Measurements from ENCODE around the gene SMIM33. TPM values are rescaled to one million over a fixed set of nuclear protein-coding genes. Genes with fewer than 3 reads are reported as not detected.
A peak's percentile ranks its signal among the peaks of the same experiment; 100 is the strongest.

SMIM33 gene
- total and polyA plus RNA-seq, 2 of the 13 experiments (the other 11 are each of a cell fraction or from before 2014, with no cell fraction given) = not detected

DNA sequence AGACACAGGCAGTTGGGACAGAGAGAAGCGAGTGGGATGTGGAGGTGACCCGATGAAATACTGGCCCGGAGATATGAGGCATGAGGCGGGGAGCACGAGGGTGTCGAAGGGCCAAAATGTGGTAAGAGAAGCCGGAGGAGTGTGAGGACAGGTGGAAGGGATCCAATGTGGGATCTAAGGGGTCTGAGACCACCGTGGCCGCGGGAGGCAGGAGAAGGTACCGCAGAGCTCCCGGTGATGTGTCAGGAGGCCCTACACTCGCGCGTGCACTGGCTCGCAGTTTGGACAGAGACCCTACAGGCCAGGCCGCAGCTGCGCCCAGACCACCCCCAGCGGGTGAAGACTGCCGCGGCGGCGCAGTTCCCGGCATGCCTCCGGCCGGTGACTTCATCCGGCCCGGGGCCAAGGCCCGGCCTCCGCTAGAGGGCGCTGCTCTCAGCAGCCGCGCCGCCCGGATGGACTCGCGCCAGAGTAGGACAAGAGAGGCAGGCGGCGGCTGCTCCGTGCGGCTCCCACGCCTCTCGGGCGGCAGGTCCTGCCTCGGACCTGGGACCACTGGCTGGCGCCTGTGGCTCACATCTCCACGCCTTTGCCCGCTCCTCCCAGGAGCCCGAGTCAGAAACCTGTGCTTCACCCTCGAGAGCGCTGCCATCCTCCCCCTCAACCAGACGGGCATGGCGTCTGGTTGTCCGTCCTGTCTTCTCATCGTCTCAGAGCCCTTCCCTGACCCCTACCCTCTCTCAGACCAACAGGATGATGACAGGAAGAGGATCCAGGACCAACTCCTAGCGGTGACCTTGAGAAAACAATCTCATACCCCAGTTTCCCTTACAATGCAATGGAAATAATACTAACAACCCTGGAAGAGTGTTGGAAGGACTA lies 47.1 kb downstream of the SMIM33 start (continued):
- TF ChIP-seq ZNF800 (CRISPR knock-in tag; IDR thresholded peaks at IDR 0.05) = peak; percentile 80
- TF ChIP-seq ZNF44 (CRISPR knock-in tag; IDR thresholded peaks at IDR 0.05) = no peak
- TF ChIP-seq, protein P1, sequence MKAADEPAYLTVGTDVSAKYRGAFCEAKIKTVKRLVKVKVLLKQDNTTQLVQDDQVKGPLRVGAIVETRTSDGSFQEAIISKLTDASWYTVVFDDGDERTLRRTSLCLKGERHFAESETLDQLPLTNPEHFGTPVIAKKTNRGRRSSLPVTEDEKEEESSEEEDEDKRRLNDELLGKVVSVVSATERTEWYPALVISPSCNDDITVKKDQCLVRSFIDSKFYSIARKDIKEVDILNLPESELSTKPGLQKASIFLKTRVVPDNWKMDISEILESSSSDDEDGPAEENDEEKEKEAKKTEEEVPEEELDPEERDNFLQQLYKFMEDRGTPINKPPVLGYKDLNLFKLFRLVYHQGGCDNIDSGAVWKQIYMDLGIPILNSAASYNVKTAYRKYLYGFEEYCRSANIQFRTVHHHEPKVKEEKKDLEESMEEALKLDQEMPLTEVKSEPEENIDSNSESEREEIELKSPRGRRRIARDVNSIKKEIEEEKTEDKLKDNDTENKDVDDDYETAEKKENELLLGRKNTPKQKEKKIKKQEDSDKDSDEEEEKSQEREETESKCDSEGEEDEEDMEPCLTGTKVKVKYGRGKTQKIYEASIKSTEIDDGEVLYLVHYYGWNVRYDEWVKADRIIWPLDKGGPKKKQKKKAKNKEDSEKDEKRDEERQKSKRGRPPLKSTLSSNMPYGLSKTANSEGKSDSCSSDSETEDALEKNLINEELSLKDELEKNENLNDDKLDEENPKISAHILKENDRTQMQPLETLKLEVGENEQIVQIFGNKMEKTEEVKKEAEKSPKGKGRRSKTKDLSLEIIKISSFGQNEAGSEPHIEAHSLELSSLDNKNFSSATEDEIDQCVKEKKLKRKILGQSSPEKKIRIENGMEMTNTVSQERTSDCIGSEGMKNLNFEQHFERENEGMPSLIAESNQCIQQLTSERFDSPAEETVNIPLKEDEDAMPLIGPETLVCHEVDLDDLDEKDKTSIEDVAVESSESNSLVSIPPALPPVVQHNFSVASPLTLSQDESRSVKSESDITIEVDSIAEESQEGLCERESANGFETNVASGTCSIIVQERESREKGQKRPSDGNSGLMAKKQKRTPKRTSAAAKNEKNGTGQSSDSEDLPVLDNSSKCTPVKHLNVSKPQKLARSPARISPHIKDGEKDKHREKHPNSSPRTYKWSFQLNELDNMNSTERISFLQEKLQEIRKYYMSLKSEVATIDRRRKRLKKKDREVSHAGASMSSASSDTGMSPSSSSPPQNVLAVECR (CRISPR knock-in tag; IDR thresholded peaks at IDR 0.05; ENCODE audit: borderline replicate concordance) = peak; percentile 89
- TF ChIP-seq, protein P2, sequence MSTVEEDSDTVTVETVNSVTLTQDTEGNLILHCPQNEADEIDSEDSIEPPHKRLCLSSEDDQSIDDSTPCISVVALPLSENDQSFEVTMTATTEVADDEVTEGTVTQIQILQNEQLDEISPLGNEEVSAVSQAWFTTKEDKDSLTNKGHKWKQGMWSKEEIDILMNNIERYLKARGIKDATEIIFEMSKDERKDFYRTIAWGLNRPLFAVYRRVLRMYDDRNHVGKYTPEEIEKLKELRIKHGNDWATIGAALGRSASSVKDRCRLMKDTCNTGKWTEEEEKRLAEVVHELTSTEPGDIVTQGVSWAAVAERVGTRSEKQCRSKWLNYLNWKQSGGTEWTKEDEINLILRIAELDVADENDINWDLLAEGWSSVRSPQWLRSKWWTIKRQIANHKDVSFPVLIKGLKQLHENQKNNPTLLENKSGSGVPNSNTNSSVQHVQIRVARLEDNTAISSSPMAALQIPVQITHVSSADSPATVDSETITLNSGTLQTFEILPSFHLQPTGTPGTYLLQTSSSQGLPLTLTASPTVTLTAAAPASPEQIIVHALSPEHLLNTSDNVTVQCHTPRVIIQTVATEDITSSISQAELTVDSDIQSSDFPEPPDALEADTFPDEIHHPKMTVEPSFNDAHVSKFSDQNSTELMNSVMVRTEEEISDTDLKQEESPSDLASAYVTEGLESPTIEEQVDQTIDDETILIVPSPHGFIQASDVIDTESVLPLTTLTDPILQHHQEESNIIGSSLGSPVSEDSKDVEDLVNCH (CRISPR knock-in tag; IDR thresholded peaks at IDR 0.05) = no peak
- TF ChIP-seq, protein P3, sequence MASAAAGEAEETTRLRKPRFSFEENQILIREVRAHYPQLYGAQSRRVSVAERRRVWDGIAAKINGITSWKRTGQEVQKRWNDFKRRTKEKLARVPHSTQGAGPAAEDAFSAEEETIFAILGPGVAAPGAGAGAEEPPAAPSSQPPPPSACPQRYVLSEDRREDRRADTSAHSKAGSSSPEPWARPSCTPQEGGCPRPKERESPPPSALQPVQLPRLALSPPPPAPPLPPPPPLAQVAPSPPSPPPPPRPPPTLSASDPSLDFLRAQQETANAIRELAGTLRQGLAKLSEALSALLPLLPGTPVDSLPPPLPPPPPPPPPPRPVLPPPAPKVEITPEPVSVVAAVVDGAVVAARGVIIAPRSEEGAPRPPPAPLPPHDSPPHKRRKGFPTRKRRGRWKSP (CRISPR knock-in tag; IDR thresholded peaks at IDR 0.05) = peak; percentile 85
- peak; percentile 67; the same call in 1 of the 2 replicates for TF ChIP-seq MEIS2 (CRISPR knock-in tag; IDR thresholded peaks at IDR 0.05)
- peak; percentile 76; the same call in 1 of the 2 replicates for TF ChIP-seq CHCHD3 (CRISPR knock-in tag; IDR thresholded peaks at IDR 0.05)
- peak; percentile 12; the same call in 1 of the 2 replicates for TF ChIP-seq SRY (CRISPR knock-in tag; IDR thresholded peaks at IDR 0.05)
- peak in 1 of 2 experiments; percentile 78; a peak in 2 of 4 replicates for TF ChIP-seq ATF4 (CRISPR knock-in tag; IDR thresholded peaks at IDR 0.05)
- peak; percentile 97 for TF ChIP-seq ZSCAN31 (CRISPR knock-in tag; IDR thresholded peaks at IDR 0.05; ENCODE audit: low read depth)
- TF ChIP-seq, protein P4, sequence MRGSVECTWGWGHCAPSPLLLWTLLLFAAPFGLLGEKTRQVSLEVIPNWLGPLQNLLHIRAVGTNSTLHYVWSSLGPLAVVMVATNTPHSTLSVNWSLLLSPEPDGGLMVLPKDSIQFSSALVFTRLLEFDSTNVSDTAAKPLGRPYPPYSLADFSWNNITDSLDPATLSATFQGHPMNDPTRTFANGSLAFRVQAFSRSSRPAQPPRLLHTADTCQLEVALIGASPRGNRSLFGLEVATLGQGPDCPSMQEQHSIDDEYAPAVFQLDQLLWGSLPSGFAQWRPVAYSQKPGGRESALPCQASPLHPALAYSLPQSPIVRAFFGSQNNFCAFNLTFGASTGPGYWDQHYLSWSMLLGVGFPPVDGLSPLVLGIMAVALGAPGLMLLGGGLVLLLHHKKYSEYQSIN (CRISPR knock-in tag; IDR thresholded peaks at IDR 0.05; ENCODE audit: borderline replicate concordance) = peak; percentile 46; the same call in 1 of the 2 replicates
- TF ChIP-seq, protein P5, sequence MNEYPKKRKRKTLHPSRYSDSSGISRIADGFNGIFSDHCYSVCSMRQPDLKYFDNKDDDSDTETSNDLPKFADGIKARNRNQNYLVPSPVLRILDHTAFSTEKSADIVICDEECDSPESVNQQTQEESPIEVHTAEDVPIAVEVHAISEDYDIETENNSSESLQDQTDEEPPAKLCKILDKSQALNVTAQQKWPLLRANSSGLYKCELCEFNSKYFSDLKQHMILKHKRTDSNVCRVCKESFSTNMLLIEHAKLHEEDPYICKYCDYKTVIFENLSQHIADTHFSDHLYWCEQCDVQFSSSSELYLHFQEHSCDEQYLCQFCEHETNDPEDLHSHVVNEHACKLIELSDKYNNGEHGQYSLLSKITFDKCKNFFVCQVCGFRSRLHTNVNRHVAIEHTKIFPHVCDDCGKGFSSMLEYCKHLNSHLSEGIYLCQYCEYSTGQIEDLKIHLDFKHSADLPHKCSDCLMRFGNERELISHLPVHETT (CRISPR knock-in tag; conservative IDR thresholded peaks at IDR 0.05) = peak; percentile 71
- TF ChIP-seq YY1 (IDR thresholded peaks at IDR 0.05; ENCODE audit: insufficient read depth, insufficient replicate concordance, low read depth, low read length) = peak; percentile 81

Data from HepG2 (cell line).